ENCODE results near the gene DDR2.

Gene DDR2

GRCh38 chr1:162631546-162632191 is 595 bp upstream of the DDR2 start:
- DNase-seq = no peak

- no peak for DNase-seq
Observed at GRCh38 chr1:162632698-162633080, 425 bp downstream of the DDR2 start.

GRCh38 chr1:162633081-162633762 is 958 bp downstream of the DDR2 start:
- DNase-seq = no peak

- DNase-seq = no peak
Observed at GRCh38 chr1:162635418-162635817, 3.2 kb downstream of the DDR2 start.

- DNase-seq = no peak
Observed at GRCh38 chr1:162639718-162640117, 7.5 kb downstream of the DDR2 start.

- DNase-seq = no peak
Observed at GRCh38 chr1:162641114-162641513, 8.8 kb downstream of the DDR2 start.

- DNase-seq = no peak
Observed at GRCh38 chr1:162644986-162645314, 12.7 kb downstream of the DDR2 start.

GRCh38 chr1:162645666-162646065 is 13.4 kb downstream of the DDR2 start:
- no peak for DNase-seq

- no peak for DNase-seq
Observed at GRCh38 chr1:162649583-162649982, 17.3 kb downstream of the DDR2 start.

GRCh38 chr1:162654915-162655620 is 22.8 kb downstream of the DDR2 start:
- DNase-seq = no peak

- DNase-seq = no peak
Observed at GRCh38 chr1:162656266-162656665, 24.0 kb downstream of the DDR2 start.

GRCh38 chr1:162660574-162660973 is 28.3 kb downstream of the DDR2 start:
- DNase-seq = no peak

- no peak for DNase-seq
Observed at GRCh38 chr1:162661336-162661735, 29.1 kb downstream of the DDR2 start.

- DNase-seq = no peak
Observed at GRCh38 chr1:162662013-162662412, 29.7 kb downstream of the DDR2 start.

GRCh38 chr1:162663086-162663485 is 30.8 kb downstream of the DDR2 start:
- no peak for DNase-seq

GRCh38 chr1:162663589-162664106 is 31.4 kb downstream of the DDR2 start:
- DNase-seq = no peak

GRCh38 chr1:162666006-162666645 is 33.9 kb downstream of the DDR2 start:
- DNase-seq = no peak

- no peak for DNase-seq
Observed at GRCh38 chr1:162667381-162668080, 35.3 kb downstream of the DDR2 start.

GRCh38 chr1:162670928-162671663 is 38.8 kb downstream of the DDR2 start:
- DNase-seq = no peak

GRCh38 chr1:162671664-162672410 is 39.6 kb downstream of the DDR2 start:
- DNase-seq = no peak

GRCh38 chr1:162672622-162673260 is 40.5 kb downstream of the DDR2 start:
- no peak for DNase-seq
